Right ventricle myocardium inferior (tissue), 1 donor: ENCODE measurements around the gene TMEM92. TPM values are rescaled to one million over a fixed set of nuclear protein-coding genes. Genes with fewer than 3 reads are reported as not detected.

Source experiments
- ATAC-seq: fragments of 200-7000 bp; cut with Tn5 transposase; one replicate; pipeline ENCODE4 v1.9.1; 2020; ENCODE audit warnings: mild to moderate bottlenecking, moderate library complexity
- DNase-seq: peaks from one replicate; pipeline ENCODE4 v3.0.0; 2021; ENCODE audit errors: missing footprints
- intact Hi-C: fragments of 100-400 bp; cut with DNase I; formaldehyde crosslinking; loops from one replicate; pipeline ENCODE4 v1.11.0; 2022
- long read RNA-seq: library from polyadenylated mRNA; unstranded; transcript quantifications from one replicate; pipeline ENCODE4 v2.0.0, GENCODE V29; 2021
- total RNA-seq: library from RNA; stranded (reverse); fragmentation: NEBNext Ultra II Directional; extraction: Animal tissue kit (Norgen Biotek cat#: 25700); gene quantifications from one replicate; pipeline ENCODE4 v1.2.1, GENCODE V29; 2021
- donor health status: DM: no; HTN: yes; CAD: no; lungs with severe emphysema.

TMEM92 gene
- not detected for total RNA-seq
- long read RNA-seq, partial matches to known transcripts: 1 of 1 reads
- long read RNA-seq, other reads (novel, unspliced or antisense): 0 of 1 reads

DNA sequence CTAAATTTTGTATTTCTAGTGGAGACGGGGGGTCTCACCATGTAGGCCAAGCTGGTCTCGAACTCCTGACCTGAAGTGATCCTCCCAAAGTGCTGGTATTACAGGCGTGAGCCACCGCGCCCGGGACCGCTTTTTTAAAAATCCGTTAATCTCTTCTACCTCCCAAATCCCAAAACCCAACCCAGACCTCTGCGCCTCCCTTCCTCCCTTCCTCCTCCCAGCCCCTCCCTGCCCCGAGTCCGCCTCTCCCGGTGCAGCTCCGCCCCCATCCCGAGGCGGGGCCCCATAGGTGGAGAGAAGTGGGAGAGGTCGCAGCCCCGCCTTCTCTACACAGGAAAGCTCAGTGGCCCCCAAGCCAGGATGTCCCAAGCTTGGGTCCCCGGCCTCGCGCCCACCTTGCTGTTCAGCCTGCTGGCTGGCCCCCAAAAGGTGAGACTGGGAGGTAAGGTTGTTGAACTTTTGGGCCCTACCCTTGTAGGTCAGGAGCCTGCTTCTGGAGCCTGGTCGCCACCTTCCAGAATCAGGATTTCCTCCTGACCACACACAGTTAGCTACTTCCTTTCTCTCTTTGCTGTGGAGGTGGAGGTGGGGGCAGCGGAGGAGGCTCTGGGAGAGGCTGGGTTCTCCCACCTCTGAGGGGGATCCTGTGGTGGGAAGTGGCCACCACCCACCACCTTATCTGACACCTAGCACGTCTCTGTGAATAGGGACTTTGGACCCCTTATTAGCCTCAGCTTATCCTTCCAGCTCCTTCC is at the start of gene TMEM92:
Gene TMEM92, plus strand, starts transcription at position 325 of the 755 bp plus-strand sequence. Its CDS starts 36 bp downstream, at position 361.
- peak; percentile 70 for DNase-seq
- intact Hi-C loops: no loop called here
- ATAC-seq: no peak

DNA sequence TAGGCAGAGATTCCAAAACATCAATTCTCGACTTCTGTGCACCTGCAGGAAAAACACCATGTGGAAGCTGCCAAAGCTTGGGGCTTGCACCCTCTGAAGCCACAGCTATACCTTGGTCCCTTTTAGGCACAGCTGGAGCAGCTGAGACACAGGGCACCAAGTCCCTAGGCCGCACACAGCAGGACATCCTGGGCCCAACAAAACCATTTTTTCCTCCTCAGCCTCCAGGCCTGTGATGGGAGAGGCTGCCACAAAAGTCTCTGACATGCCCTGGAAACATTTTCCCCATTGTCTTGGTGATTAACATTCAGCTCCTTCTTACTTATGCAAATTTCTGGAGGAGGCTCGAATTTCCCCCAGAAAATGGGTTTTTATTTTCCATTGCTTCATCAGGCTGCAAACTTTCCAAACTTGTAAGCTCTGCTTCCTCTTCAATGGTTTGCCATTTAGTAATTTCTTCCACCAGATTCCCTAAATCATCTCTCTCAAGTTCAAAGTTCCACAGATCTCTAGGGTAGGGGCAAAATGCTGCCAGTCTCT is 48.5 kb upstream of the TMEM92 start:
- no peak for DNase-seq
- intact Hi-C loops: no loop called here
- ATAC-seq: no peak

DNA sequence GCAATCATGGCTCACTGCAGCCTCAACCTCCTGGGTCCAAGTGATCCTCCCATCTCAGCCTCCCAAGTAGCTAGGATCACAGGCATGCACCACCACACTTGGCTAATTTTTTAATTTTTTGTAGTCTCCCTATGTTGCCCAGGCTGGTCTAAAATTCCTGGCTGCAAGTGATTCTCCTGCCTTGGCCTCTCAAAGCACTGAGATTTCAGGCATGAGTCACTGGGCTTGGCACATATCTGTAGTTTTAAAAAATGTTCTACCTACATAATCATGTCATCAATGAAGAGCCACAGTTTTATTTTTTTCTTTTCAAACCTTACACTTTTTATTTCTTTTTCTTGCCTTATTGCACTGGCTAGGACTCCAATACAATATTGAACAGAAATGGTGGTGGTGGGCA is 39.7 kb upstream of the TMEM92 start:
- DNase-seq: no peak

DNA sequence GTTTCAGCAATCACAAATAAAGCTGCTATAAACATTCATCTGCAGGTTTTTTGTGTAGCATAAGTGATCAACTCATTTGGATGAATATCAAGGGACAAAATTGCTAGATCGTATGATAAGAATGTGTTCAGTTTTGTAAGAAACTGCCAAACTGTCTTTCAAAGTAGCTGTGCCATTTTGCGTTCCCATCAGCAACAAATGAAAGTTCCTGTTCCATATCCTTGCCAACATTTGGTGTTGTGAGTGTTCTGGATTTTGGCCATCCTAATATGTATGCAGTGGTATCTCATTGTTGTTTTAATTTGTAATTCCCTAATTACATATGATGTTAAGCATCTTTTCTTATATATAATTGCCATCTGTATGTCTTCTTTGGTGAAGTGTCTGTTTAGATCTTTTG is 36.4 kb upstream of the TMEM92 start:
- DNase-seq (no peak), ATAC-seq (no peak)
- intact Hi-C loops: no loop called here

More for the DNA sequence above, 39.7 kb upstream of the TMEM92 start:
- no peak for ATAC-seq
- intact Hi-C loops: no loop called here

DNA sequence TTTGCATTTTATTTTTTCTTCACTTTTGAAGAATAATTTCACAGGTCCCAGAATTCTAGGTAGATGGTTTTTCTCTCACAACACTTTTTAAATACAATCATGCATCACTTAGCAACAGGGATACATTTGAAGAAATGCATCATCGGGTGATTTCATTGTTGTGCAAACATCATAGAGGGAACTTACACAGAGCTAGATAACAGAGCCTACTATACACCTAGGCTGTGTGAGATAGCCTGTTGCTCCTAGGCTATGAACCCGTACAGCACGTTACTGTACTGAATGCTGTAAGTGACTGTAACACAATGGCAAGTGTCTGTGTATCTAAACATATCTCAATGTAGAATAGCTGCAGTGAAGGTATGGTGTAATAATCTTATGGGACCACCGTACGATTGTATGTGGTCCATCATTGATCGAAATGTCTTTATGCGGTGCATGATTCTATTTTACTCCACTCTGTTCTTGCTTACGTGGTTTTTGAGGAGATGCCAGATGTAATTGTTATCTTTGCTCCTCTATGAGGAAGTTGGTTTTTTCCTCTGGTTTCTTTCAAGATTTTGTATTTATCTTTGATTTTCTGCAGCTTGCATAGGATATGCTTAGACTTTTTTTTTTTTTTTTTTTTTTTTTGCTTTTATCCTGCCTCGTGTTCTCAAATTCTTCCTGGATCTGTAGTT is 35.5 kb upstream of the TMEM92 start:
- DNase-seq (no peak), ATAC-seq (no peak)
- intact Hi-C loops: no loop called here

DNA sequence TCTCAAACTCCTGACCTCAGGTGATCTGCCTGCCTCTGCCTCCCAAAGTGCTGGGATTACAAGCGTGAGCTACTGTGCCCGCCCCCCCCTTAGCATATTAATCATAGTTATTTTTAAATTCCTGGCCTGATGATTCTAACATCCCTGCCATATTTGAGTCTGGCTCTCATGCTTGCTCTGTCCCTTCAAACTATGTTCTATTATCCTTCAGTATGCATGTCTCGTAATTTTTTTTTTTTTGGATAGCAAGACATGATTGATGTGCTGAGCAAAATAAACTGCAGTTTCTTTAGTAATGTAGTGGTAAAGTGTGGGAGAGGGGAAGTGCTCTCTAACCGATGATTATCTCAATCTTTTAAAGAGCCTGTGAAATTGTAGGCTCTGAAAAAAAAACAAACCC is 34.3 kb upstream of the TMEM92 start:
- intact Hi-C loops: no loop called here
- no peak for ATAC-seq
- DNase-seq: no peak

DNA sequence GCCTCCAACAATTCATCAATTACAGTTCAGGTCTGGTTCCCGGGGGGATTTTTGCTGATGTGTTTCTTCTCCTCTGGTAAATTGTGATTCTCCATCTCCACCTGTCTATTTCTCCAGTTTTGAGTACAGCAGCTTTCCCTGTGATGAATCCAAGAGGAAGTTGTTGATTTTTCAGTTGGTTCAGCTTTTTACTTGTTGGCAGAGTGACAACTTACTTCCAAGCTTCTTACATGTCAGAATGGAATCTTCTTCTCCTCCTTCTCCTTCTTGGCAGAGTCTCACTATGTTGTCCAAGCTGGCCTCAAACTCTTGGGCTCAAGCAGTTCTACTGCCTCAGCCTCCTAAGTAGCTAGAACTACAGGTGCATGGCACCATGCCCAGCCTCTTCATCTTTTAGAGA is 33.4 kb upstream of the TMEM92 start:
- intact Hi-C loops: no loop called here
- DNase-seq (no peak), ATAC-seq (no peak)

DNA sequence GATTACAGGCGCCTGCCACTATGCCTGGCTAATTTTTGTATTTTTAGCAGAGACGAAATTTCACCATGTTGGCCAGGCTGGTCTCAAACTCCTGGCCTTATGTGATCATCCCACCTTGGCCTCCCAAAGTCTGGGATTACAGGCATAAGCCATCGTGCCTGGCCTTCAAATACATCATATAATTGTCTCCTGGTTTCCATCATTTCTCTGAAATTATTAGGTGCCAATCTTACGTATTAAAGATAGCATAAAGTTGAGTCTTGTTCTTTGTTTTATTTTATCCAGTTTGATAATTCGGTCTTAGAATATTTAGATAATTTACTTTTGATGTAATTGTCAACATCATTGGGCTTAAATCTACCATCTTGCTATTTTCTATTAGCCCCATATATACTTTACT is 32.8 kb upstream of the TMEM92 start:
- ATAC-seq (no peak), DNase-seq (no peak)
- intact Hi-C loops: no loop called here

DNA sequence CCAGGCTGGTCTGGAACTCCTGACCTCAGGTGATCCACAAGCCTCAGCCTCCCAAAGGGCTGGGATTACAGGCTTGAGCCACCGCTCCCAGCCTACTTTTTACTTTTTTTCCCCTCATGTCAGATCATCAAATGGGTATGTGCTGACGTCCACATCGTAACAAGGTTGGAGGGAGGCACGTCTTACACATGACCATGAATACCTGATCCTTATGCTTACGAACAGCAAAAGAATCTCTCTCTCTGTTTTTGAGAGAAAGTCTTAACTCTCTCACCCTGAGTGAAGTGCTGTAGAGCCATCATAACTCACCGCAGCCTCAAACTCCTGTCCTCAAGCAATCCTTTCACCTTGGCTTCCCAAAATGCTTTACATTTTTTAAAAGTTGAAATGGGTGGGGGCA is 29.5 kb upstream of the TMEM92 start:
- ATAC-seq (no peak), DNase-seq (no peak)
- intact Hi-C loops: no loop called here

DNA sequence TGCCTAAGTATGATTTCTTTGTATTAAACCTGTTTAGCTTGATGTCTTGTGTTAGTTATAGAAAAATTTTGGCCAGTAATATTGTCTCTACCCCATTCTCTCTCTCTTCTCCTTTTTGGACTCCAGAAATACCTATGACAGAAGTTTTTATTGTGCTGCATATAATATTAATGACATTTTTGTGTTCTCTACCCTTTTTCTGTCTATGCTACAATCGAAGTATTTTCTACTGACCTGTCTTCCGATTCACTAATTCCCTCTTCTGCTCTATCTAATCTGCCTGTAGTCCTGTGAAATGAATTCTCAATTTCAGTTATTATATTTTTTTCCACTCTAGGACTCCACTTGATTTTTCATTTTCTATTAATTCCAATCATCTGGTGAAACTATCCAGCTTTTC is 26.0 kb upstream of the TMEM92 start:
- ATAC-seq (no peak), DNase-seq (no peak)
- intact Hi-C loops: no loop called here

DNA sequence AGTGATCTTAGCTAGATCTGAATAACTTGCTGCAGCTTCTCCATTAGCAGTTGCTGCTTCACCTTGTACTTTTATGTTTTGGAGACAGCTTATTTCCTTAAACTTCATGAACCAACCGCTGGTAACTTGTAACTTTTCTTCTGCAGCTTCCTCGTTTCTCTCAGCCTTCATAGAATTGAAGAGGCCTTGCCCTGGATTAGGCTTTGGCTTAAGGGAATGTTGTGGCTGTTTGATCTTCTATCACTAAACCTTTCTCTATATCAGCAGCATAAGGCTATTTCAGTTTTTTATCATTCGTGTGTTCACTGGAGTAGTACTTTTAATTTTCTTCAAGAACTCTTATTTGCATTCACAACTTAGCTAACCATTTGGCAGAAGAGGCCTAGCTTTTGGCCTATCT is 21.5 kb upstream of the TMEM92 start:
- intact Hi-C loops: no loop called here
- DNase-seq (no peak), ATAC-seq (no peak)

DNA sequence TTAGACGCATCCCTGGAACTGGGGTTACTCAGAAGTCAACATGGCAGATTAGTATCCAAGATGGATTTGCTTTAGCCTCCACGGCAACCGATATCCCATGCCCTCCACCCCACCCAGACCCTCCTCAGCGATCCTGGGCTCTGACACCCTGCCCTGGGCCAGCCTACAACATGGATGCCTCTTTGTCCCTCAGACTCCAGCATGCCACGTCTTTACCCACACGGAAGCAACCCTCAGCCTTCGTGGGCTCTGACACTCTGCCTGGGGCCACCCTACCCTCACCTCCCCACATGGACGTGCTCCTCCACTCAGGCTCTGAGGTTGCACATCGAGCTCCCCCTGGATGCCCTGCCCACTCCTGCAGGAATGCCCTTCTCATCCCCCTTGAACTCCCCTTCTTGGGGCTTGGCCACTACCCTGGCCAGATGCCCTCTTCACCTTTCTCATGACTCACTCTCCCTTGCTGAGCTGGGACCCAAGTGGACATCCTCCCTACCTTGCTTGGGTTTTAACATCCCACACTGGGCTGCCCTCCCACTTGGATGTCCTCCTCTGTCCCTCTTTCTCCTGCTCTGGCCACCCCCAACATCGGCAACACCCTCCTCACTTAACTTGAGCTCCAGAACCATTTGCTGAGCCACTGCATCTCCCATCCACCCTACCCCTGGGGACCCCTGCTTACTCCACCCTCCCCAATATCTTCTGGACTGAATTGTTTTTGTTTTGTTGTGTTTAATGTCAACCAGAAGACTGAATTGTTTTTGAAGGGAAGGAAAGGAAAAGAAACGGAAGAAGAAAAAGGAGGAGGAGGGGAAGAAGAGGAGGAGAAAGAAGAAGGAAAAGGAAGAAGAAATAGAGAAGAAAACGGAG is 18.3 kb upstream of the TMEM92 start:
- ATAC-seq: peak; percentile 6
- no peak for DNase-seq
- intact Hi-C loops: loop anchor here (1.0 kb wide), 1 partner anchor 38 kb away; no protein-coding TSS in a partner anchor

DNA sequence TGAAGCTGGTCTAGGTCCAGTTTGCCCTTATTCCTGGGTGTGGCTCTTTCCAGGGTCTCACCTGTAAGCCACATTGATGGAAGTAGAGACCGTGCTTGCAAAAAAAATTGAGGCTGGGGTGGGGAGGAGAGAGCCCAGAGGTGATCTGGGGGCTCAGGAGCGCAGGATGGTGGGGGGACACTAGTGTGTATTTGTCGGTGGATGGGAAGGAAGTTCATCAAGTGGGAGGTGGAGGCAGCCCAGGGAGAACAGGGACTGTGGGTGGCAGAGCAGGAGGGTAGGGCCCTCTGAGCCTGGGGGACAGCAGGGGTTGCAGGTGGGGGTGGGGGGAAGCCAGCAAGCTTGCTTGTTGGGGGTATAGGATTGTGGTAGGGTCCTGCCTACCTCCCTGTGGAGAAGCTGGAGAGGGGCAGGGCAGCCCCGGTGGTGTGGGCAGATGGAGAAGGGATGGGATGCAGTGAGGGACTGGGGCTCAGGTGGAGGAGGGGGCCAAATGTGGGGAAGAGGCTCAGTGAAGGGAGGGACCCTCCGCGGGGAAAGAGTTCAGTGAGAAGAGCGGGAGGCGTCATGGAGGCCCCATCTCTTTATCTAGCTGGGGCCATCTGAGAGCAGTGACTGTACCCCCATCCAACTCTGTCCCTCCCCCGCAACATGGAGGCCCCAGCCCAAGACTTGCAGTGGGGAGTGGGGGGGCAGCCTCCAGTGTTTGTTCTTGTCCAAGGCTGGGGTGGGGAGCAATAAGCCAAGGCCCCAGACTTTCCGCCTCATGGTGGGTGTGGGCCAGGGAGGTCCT is 17.2 kb upstream of the TMEM92 start:
- no peak for ATAC-seq
- intact Hi-C loops: no loop called here
- no peak for DNase-seq

DNA sequence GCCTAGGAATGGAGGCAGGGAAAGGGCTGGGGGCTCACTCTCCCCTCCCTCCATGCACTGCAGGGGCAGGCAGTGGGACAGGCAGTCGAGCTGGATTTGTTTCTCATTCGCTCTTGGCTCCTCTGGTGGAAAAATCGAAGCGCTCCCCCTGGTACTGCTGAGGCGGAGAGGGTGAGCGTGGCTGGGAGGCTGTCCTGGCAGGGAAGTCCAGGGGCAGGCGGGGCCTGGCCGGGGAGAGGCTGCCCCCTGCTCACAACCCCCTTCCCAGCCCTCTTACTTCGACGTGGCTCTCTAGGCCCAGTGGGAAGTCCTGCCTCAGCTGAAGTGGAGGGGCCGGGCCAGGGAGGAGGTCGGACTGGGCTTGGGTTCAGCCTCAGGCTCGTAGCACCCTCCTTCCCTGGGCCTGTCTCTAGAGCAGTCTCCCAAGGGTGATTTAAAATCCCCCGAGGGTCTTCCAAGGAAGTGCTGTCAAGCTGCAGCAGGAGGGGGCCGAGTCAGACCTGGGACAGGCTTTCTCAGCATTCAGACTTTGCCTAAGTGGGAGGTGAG is 16.5 kb upstream of the TMEM92 start:
- ATAC-seq (no peak), DNase-seq (no peak)
- intact Hi-C loops: no loop called here

DNA sequence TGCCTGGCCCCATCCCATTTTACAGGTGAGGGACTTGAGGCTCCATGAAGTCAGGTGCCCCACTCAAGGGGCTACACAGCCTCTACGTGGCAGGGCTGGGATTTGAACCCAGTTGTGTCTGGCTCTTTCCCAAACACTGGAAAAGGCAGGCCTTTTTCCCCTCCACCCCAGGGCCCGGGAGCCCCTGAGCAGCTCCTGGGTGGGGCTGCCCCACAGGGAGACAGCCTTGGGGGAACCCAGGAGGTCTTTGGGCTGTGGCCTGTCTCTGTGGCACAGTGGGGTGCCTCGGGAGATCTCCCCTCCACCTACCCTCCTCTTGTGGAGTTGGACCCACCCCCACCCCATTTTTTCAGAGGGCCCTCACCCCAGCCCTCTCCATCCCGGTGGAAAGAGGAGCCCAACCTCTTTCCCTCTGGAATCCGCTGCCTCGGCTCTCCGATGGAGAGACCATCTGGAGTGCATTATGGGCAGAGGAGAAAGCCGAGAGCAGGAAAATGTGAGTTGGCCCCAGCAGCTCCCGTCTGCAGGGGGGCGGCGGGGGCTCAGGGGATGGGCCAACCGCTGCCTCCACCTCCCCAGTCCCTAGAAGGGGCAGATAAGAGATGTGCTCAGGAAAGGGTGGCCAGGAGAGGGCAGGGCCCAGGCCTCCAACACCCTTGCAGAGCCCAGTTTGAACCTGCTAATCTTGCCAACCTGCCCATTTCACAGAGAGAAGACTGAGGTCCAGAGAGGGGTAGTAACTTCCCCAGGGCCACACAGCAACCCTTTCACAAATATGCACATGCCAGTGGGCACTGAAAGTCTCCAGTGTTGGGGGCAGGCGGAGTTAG is 15.4 kb upstream of the TMEM92 start:
- DNase-seq (no peak), ATAC-seq (no peak)
- intact Hi-C loops: no loop called here

DNA sequence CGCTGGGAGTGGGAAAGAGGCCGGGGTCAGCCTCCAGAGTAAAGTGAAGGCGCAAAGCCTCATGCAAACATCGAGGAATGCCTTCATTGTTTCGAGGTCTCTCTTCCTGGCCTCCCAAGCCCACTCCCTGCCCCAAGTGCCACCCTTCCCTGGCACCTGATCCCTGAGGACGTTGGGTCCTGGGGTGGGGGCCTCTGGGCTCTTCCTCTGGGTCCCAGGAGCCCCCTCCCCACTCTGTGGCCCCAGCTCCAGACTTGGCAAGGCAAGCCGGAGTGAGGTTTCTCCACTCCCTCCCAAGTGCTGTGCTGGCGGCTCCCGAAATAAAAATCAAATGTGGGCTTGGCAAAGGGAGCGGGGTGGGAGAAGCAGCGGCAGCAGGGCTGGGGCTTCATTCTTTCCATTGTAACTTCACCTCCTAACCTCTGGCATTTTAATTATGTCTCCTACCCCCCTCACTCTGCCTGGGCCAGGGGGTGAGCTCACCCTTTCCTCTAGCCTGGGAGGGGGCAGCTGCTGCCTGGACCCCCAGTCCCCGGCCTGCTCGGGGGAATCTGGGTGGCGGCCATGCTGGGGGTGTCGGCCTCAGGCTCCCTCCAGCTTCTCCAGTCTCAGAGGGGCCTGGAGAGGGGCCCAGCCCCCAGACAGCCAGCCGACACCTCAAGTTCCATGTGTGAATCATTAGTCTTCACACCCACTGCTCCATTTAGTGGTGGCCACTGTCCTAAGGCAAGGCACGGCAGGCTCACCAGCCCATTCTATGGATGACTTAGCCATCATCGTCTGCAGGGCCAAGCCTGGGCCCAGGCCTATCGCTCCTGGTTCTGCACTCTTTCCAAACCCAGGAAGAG is 14.6 kb upstream of the TMEM92 start:
- DNase-seq (no peak), ATAC-seq (no peak)
- intact Hi-C loops: no loop called here
